Stimulated activated CD8-positive, alpha-beta memory T cell treated with anti-CD3 and anti-CD28 coated beads, Interleukin-7, amount 100 ng/mL, for 1 hour (primary cell): ENCODE measurements around the gene ACTG2.
"Not testable (repeated sequence)": the region's sequence is repeated elsewhere in the genome, so short reads cannot be mapped to it uniquely, and the experiment has no call there.

ENCODE experiments used
- DNase-seq, 2 donors: peaks; one replicate each; pipeline ENCODE4 v3.0.0-alpha.2; 2020; ENCODE audit warnings: low read depth in 2 of 2

The ACTG2 gene

DNA sequence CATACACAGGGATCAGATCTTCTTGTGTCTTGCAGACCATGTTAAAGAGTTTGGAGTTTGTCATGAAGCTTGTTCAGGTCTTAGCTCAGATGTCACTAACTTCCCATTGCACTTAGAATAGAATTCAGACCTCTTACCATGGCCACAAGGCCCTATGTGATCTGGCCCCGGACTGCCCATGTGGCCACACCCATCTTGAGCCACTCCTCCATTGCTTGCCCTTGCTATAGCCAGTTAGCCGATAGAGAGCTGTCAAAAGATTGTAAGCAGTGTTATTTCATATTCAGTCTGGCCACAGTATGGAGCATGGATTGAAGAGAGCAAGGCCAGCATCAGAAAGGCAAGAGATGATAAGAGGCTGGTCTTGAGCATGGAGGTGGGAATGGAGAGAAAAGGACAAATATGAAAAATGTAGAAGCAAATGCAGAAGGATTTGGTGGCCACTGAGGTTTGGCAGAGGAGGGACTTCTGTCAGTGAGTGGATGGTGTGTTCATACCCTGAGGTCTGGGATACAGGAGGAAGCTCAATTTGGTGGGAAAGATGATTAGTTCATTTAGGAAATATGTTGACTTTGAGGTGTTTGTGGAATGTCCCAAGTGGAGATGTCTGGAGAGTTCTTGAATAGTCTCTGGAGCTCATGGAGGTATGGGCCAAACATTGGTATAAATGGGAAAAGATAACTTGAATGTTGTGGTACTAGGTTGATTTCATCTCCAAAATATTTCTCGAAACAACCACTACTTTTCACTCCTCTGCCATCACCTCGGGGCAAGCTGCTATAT, 44.5 kb downstream of the ACTG2 start:
- no peak for DNase-seq

DNA sequence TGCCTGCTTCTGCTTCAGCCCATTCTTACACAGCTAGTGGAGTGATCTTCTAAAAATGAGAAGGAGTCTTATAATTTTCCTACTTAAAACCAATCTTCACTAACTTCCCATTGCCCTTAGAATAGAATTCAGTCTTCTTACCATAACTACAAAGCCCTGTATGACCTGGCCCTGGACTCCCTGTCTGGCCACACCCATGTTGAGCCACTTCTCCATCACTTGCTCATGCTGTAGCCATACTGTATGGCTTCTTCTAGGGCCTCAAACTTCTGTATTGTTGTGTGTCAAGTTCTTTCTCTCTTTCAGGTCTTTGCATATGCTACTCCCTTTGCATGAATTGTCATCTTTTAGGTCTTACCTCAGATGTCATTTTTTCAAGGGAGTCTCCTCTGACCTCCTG, 45.1 kb downstream of the ACTG2 start:
- DNase-seq, result no peak

DNA sequence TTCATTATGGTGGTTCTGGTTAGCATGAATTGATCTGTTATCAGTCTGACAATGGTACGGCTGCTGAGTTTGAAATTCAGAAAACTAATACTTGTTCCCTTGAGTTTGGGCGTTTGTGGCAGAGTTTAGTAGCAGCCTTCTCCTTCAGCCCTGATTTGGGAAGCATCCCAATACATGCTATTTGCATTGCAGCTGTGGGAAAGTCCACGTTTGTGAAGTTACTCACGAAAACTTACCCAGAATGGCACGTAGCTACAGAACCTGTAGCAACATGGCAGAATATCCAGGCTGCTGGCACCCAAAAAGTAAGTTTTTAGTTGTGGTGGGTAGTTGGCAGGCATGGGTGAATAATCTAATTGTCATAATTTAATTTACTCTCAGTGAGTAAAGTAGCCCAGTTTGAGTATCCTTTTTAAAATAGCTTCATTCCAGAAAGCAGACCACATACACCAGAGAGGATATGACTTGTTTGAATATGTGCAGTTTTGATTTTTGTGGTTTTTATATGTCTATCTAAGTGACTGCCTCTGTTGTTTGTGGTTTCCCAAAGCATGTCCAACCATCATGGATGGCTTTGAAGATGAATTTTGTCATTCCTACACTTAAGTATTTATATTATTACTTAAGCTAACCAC, 46.0 kb downstream of the ACTG2 start:
- DNase-seq, result no peak

DNA sequence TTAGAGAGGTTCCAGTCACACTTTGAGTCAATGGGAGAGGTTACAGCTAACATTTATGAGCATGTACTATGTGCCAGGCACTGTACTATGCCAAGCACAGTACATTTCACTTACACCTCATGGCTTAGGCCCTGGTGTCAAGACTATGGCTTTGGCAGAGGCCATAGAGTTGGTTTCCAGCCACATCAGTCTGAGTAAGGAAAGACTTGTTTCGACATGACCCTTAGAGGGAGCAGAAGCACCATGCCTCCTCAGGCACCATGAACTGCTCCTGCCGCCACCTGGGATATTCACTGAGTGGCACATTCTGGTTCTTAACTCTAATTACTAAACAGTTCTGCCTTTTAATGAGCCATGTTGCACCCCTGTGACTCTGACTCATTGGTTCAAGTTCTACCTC, 46.6 kb downstream of the ACTG2 start:
- no peak for DNase-seq

DNA sequence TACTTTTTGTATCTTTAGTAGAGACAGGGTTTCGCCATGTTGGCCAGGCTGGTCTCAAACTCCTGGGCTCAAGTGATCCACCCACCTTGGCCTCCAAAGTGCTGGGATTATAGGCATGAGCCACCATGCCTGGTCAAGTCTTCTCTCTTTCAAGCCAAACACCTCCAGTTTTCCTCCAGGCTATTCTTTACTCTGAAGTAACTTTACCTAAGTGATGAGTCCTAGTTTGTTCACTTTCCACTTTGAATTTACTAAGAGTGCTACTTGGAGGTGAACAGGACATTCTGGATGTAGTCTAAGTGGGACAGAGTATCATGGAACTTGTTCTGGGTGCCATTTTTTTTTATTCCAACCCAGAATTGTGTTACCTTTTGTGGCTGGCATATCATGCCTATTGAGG, 47.3 kb downstream of the ACTG2 start:
- not testable (repeated sequence) for DNase-seq

DNA sequence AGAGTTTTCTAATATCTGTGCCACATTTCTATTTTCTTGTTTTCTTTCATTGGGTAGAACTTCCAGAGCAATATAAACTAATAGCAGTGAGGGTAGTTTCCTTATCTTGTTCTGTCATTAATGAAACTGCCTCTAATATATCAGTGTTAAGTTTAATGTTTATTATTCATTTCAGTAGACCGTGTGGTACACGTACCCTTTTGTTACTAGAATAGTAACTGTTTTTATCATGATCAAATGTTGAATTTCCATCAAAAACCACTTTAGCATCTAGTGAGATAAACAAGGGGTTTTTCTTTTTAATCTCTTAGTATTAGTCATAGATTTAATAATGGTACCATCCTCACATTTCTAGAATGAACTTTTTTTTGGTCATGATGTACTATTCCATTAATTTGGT, 49.9 kb downstream of the ACTG2 start:
- no peak for DNase-seq

DNA sequence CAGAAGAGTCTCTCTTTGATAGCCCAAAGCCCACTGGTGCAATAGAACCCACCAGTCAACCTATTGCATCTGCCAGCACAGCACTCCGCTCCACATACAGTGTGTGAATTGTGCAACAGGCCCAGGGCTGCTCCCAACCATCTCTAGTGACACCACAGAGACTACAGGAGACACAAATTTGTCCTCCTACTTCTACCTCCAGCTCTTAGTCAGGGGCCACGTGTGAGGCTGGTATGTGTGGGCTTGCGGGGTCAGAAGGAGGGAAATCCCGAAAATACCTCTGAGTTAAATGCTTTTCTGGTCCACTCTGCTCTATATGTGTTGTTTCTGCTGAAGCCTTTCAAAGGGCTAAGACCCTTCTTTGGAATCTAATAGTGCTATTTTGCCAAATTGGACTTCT, 51.9 kb downstream of the ACTG2 start:
- no peak for DNase-seq

DNA sequence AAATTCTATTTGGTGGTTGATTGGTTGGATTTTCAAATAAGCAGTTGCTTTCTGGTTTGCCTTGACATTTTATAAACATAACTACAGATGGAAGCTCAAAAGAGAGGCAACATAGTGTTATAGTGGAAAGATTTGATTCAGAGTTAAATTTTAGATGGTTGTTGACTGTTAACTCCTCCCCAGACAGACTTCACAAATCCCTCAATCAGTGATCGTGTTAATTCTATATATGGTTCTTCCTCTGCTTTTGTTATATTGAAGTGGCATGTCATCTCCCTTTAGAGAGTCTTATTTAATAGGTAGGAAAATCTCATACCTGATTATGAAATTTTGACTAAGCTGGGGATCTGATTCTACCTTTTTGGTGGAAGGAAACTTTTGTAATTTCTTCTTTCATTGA, 53.4 kb downstream of the ACTG2 start:
- no peak for DNase-seq

DNA sequence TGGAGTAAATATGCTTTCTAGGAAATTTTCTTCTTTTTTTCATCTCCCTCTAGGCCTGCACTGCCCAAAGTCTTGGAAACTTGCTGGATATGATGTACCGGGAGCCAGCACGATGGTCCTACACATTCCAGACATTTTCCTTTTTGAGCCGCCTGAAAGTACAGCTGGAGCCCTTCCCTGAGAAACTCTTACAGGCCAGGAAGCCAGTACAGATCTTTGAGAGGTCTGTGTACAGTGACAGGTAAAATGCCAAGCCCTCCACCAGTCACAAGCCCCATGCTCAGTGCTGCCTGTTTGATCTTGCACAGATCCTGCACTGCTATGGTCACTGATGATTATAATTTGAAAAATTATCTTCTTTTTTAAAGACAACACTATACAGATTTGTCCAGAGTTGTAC, 53.9 kb downstream of the ACTG2 start:
- DNase-seq, result no peak

DNA sequence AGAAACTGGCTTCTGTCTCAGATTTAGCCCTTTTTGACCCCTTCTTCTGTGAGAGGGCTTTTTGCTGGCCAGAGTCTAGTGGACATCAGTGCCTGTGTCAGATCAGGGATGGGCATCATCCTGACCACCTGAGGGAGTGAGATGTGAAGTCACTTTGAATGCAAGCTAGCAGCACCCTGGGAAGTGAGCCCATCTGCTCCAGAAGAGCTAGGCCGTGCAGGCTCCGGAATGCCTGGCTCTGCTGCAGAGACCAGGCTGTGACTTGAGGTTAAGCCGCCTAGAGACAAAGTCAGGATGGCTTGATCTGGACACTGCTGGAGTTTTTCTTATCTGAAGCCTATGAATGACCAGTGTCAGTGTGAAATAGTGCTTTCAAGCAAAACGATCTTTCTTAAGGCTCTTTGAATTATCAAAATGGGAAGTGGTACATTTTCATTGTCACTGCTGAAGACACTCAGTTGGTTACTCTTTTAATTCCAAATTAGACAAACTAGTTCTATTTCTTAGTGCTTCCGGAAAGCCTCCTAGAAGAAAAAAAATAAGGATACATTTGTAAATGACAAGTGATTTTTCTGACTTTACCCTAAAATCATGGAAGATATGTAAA, 54.7 kb downstream of the ACTG2 start:
- DNase-seq, result no peak

DNA sequence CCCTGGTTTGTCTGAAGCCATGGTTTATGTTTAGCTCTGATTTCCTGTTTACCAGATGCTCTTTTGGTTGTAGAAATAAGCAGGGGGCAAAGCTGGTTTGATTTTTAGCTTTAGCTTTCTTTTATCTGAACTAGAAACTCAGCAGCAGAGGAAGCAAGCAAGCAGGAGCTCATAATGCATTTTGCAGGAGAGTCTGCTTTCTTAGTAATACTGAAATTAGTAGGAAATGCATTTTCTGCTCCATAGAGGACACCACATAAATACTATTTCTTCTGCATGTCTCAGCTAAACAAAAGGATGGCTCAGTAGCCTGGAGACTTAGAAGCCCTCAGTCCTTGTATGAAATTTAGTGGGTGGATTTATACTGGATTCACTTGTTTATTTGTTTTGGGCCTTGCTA, 57.0 kb downstream of the ACTG2 start:
- no peak for DNase-seq

DNA sequence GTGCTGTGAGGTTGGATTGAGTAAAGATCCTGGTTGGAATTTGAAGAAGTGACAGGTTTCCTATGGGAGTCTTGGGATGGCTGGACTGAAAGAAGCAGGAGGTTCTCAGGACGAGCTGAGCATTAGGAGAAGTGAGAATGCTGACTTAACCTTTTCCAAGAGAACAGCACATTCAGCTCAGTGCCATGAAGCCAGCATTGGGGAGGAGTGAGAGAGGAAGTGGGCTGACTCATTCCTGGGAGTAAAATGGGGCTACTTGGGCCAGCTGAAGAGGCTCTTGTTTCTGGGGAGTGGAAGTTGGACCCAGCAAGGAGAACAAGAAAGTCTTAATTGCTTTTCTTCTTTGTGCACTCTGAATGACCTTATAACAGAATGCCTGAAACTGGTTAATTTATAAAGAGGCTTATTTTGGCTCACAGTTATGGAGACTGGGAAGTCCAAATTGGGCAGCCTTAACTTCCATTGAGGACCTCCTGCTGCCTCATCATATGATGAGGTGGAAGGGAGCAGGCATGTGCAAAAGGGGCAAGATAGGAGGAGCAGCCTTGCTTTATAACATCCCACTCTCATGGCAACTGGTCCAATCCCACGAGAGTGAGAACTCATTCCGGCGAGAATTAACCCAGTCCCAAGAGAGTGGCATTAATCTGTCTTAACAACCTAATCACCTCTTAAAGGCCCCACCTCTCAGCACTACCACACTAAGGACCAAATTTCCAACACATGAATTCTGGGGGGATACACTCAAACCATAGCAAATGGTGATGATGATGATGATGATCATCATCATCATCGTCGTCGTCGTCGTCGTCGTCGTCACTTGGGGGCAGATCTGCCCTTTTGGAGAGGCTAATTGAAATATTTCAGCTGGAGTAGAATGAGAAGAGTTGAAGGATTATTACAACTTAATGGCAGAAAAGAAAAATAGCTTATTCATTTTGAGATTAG, 60.0 kb downstream of the ACTG2 start:
- DNase-seq, result no peak

DNA sequence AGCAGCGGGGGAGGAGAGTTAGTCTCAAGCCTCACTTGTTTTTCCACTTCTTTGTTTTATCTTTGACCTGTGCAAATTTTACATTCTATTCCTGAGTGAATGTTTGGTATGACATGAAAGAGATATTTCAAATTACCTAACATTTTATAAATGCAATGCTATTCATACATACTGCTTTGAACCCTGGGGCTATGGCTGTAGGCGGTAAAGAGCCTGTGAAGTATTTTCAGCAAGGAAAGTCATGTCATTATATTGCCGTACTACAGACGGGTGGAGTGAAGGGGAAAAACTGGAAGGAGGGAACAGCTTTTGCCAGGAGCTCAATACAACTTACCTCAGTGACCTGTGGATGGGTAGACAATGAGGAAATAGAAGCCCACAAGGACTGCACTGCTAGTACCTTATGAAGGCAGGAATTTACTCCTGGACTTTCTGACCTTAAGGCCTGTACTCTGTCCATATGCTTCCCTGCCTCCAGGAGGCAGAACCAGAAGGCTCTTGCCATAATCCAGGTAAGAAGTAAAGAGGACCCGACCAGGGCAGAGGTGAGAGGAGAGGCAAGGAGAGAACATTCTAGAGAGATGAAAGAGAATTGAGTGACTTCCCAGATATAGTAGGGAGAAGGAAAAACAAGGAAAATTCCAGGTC, 63.5 kb downstream of the ACTG2 start:
- no peak for DNase-seq

DNA sequence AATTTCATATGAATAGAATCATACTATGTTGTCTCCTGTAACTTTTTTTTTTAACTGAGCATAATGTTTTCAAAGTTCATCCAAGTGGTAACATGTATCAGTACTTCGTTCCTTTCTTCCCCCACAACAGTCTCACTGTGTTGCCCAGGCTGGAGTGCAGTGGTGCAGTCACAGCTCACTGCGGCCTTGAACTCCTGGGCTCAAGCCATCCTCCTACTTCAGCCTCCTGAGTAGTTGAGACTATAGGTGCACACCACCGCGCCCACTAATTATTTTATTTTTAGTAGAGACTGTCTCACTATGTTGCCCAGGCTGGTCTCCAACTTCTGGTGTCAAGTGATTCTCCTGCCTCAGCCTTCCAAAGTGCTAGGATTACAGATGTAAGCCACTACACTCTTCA, 68.5 kb downstream of the ACTG2 start:
- DNase-seq, result no peak

DNA sequence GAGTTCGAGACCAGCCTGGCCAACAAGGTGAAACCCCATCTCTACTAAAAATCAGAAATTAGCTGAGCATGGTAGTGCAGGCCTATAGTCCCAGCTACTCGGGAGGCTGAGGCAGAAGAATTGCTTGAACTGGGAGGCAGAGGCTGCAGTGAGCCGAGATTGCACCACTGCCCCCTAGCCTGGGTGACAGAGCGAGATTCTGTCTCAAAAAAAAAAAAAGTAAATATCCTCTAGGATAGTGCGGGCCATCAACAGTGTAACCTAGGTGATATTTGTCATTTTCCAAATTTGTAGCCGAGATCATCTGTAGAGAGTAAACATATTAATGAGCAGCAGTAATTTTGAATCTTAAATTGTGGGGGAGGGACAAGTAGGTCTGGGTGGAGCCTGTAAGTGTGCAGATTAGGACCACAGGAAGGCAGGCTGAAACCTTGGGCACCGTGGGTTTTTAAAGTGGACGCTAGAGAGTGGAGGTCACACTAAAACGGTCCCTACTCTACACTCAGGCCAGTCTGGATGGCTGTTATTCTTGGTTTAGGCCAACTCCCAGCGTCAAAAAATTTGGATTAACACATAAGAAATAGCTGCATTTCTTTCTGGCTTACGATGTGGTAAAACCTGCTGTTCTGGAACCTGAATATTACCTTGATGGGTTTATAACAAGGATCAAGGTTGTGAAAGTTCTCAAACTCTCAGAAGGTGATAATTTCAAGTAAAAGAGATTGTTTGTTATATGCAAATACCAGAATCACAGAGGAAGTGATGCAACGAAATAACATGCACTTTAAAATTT, 69.2 kb downstream of the ACTG2 start:
- DNase-seq, result no peak

DNA sequence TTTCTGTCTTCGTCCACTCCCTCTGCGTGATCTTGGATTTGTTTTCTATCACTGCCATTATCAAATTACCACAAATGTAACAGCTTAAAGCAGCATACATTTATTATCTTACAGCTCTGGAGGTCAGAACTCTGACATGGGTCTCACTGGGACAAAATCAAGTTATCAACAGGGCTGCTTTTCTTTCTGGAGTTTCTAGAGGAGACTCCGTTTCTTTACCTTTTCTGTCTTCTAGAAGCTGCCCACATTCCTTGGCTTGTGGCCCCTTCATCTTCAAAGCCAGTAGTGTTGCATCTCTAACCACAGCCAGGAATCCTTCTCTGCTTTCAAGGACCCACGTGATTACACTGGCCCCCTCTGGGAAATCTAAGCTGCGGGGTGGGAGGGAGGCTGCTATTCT, 70.0 kb downstream of the ACTG2 start:
- no peak for DNase-seq

DNA sequence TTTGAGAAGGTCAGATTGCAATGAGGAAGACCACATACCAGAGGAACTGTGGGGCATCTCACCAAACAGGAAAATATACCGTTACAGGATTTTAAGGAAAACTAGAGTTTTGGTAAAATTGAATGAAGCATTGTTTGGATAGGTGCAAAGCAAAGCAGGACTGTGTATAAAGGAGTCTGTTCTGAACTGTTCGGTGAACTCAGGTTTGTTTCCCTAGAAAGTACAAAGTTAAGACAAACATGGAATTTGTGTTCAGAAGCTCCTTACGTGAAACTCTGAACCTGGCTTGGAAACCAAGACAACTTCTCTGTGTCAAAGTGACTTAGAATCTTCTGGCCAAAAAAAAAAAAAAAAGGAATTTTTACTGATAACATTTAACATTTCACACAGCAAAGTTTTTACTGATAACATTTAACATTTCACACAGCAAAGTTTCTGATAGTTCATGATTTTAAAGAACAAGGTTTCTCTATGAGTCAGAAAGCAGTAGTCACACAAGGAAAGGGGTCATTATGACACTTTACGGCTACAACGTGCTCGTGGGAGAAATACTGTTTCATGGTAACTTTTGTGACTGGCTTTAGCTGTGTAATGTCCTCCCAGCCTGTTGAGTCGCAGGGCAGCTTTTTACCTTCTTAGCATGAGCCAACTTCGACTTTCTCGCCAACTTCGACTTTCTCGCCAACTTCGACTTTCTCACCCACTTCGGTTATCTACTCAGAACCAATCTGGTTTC, 70.7 kb downstream of the ACTG2 start:
- DNase-seq, result no peak

DNA sequence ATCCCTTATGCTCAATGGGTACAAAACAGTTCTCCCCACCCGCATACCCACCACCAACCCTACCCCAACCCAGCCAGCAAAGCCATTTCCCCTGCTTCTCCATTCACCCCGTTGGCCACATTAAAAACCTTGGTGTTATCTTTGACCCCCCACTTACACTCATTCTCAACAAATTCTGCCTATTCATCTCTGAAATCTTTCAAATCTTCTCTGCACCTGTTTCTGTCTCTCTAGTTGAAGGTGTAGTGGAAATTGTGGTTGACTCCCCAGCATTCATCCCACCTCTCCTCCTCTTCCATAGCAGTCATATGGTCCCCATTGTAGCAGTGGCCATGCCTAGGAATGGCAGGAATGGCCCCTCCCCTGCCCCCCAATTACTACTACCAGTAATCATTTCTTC, 71.4 kb downstream of the ACTG2 start:
- no peak for DNase-seq

DNA sequence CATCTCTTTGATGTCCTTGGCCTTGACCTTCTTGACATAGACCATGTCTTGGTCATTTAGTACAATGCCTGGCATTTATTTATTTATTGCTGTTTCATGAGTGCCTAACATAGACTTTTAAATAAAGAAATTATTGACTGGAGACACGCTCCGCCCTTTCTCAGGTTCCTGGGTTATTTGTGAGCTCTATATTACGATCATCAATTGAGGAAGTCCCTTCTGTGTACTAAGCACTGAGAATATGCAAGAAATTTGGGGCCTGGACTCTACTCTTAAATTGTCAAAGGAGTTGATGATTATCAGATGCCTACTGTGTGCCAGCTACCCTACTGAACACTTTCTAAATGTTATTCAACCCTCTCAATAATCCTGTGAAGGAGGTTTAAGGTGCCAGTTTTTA, 72.2 kb downstream of the ACTG2 start:
- no peak for DNase-seq

DNA sequence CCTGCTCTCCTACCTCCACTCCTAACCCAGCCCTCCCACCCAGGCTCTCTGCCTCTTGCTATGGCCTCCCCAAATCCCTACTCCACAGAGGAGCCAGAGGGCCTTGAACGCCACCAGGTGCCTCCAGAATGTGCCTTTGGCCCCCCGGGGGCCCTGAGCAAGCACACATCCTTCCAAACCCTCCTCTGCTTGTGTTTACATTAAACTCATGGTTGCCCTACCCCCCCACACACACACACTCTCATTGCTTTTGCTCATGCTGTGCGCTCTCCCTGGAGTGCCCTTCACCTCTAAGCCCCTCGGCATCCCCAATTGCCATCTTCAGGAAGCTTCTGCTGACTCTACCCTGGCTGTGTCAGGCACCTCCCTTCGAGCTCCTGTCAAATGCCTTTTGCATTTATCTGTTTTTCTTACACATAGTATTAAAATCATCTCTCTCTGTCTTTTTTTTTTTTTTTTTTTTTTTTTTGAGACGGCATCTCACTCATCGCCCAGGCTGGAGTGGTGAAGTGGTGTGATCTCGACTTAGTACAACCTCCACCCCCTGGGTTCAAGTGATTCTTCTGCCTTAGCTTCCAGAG, 75.6 kb downstream of the ACTG2 start:
- no peak for DNase-seq
